HG02588 (cell line): Measurements from ENCODE around the gene GEMIN4.
"Not testable (repeated sequence)": the region's sequence is repeated elsewhere in the genome, so short reads cannot be mapped to it uniquely, and the experiment has no call there.

Experiments
- ATAC-seq: cut with Tn5 transposase; IDR thresholded peaks from one replicate; pipeline ENCODE4 v1.9.1; 2021; ENCODE audit warnings: mild to moderate bottlenecking, moderate library complexity; ENCODE audit not compliant: unreplicated experiment

GEMIN4 gene

DNA sequence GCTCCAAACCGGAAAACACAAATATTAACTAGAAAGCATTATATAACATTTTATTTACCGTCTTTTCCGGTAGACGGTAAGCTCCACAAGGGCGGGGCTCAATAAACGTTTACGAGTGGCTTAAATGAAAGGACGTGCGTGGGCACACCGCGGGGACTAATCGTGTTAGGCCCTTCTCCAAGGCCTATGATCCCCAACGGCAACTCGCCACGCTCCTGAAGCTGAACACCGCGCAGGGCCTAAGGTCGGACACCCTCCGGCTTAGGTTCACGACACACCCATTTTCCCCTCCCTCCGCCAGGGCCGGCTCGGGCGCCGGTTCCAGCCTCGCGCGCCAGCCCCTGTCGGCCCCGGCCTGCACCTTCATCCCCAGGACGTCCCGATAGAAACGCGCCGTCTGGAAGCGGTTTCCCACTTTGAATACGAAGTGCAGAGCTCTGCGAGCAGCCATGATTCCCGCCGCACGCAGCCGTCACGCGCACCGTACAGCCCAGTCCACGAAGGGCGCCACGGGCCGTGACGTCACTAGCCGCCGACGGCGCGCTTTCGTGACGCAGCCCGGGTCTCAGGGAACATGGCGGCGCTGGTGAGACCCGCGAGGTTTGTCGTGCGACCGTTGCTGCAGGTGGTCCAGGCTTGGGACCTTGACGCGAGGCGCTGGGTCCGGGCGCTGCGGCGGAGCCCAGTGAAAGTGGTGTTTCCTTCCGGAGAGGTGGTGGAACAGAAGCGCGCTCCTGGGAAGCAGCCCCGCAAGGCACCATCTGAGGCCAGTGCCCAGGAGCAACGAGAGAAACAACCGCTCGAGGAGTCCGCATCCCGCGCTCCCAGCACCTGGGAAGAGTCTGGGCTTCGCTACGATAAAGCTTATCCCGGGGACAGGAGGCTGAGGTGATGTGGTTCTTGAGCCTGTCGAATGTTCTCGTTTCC is 30.0 kb upstream of the GEMIN4 start, which contains the start of the genes GLOD4 and MRM3:
TSS of gene GLOD4 (minus strand) at position 476 of the 927 bp plus-strand sequence. CDS start at position 451, 25 bp downstream.
TSS of gene MRM3 (plus strand) at position 549 of the 927 bp plus-strand sequence. CDS start at position 575, 26 bp downstream.
- peak; percentile 79 for ATAC-seq

DNA sequence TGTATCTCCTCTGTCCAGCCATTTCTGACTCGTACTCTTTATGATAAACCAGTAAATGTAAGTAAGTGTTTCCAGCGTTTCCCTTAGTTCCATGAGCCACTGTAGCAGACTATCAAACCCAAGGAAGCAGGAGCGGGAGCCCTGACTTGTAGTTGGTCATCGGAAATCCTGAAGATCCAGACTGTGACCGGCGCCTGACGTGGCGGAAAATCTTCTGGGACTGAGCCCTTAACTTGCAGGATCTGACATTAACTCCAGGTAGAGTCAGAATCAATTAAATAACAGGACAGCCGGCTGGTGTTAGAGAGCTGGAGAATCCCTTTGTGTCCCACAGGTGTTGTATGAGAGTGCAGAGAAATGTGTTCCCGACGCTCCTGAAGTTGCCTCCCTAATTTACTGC is 26.0 kb upstream of the GEMIN4 start:
- ATAC-seq = no peak

GRCh38 chr17:774313-774584 is 22.2 kb upstream of the GEMIN4 start:
- ATAC-seq = no peak

- no peak for ATAC-seq
These were observed 21.6 kb upstream of the GEMIN4 start for GRCh38 chr17:773467-774312.

DNA sequence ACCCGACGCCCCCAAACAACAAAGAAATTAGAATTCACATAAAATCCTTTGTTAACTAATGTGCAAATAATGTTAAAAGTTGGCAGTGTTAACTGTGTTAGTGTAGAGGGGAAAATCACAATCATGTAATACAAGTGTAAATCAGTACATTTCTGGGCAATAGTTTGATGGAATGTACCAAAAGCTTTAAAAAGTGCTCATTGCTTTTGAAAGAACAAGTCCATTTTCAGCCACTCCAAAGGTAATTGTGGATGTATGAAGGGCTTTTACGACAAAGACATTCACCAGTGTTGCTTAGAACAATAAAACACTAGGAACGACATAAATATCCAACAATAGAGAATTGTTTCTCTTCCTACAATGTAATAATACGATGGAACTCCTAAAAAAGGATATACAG is 21.0 kb upstream of the GEMIN4 start:
- ATAC-seq = no peak

GRCh38 chr17:767076-767475 is 15.0 kb upstream of the GEMIN4 start:
- no peak for ATAC-seq

DNA sequence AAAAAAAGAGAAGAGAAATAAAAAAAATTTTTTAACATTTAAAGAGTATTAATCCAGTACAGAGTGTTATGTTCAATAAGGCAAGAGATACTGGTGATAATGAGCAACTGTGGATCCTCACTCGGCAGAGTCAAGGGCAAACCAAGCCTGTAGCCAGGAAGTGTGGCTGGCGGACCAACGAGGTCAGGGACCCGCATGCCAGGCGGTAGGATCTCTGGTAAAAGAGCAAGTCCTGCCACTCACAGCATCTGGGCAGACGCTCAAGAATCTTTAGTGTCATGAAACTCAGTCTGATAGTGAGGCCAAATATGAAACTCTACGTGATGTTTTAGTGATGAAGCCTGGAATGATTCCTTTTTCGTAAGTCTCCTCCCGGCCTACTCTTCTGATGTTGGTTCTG is 8.3 kb upstream of the GEMIN4 start:
- no peak for ATAC-seq

DNA sequence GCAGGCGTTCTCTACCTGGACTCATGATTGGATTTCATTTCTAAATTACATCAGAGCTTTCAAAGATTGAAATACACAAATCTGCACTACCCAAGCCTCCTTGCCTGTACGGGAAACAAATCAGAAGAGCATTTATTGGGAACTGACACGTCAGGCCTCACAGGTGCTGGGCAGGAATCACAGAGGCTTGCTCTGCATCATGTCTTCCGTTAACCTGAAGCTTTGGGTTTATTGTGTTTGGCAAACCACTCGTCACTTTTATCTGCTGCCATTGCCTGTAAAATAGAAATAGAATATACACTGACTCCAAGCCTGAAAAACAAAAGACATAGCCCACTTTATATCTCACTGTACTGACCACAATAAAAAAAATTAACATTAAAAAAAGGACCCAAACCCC is 7.9 kb upstream of the GEMIN4 start:
- no peak for ATAC-seq

DNA sequence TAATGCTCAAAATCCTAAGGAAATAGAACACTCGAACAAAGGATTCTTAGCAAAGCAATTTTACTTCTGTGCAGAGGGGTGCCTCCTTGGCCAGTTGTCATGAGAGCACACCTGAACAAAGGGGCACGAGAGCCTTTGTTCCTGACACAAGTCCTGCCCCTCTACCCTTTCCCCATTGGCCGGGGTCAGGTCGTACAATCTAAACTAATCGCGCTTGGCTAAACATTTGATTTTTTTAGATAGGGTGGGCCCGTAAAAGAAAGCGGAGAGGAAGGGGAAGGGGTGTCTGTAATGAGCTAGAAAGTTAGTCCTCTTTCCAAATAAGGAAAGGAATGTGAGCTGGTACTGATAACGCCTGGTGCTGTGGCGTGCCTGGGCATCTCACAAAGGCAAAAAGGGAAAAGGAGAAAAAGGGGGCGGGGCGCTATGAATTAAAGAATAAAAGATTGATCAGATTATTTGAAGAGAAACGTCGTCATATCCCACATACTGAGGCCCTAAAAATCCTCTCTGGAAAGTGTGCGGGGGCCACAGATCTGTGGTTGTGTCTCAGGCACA is 4.0 kb upstream of the GEMIN4 start:
- not testable (repeated sequence) for ATAC-seq

- ATAC-seq = not testable (repeated sequence)
These were observed 3.4 kb upstream of the GEMIN4 start for GRCh38 chr17:755319-755961.

DNA sequence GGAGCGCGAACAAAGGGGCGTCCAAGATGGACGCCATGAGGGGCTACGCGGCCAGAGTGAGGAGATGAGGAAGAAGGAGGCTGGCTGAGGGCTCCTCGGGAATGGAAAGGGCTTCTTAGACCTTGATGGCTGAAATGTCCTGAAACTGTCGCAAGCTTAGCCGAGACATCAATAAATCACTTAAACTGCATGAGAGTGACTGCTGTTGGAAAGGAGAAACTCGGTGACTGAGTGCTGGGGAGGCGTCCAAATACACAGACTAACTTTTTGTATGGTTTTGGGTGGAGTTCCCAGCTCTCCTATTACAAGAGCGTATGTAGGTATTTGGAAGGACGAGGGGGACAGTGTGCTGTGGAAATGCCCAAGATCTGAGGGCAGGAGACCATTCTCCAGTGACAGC is 1.4 kb upstream of the GEMIN4 start:
- no peak for ATAC-seq

DNA sequence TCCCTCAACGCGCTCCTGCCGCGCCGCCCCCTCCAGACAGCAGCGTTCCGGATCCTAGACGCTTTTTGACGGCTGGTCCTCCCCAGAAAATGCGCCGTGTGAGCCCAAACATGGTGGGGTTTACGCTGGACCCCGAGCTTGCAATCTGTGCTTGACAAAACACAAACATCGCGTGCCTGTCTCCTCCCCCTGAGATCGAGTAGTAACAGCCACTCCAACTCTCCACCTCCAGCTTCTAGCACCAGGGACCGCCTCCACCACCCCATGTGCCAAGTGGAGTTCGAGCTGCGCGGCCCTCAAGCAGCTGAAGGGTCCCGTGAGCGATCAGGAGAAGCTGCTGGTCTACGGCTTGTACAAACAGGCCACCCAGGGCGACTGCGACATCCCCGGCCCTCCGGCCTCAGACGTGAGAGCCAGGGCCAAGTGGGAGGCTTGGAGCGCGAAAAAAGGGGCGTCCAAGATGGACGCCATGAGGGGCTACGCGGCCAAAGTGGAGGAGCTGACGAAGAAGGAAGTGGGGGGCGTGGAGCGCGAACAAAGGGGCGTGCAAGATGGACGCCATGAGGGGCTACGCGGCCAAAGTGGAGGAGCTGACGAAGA is 656 bp upstream of the GEMIN4 start:
- ATAC-seq = no peak

DNA sequence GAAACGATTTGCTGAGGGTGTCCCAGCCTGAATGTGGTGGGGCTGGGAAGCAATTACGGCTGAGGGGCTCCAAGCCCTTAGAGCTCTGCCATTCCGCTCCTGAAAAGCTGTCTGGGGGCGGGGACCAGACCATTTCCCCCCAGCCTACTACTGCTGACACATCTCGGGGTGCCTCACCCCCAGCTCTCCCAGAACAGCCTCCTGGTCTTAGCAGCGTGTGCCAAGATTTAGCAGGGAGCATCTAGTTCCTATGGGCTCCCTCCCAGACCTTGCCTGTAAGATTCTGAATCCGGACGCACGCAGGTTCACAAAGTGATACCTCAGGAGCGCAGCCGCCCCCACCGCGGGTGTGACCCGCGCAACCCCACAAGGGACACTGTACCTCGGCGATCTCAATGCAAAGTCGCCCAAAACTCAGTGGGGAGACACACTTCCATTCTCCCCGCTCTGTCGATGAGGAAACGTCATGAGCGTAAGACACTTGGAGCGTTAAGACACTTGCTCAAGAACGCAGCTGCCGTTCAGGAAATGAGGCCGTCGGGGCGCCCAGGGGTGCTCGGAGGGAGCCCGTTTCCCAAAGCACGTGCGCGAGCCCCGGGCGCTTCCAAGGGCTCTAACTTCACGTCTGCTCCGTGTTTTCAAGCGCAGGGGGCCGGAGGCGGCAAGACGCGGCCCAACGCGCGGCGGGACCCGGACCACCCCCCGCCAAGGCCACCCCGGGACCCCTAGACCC is 629 bp downstream of the GEMIN4 start:
- ATAC-seq = peak; percentile 31

- ATAC-seq = no peak
These were observed 1.5 kb downstream of the GEMIN4 start for GRCh38 chr17:750431-751037.

DNA sequence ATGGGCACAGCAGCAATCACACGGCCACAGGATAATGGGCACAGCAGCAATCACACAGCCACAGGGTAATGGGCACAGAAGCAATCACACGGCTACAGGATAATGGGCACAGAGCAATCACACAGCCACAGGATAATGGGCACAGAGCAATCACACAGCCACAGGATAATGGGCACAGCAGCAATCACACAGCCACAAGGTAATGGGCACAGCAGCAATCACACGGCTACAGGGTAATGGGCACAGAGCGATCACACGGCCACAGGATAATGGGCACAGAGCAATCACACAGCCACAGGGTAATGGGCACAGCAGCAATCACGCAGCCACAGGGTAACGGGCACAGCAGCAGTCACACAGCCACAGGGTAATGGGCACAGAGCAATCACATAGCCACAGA is 2.7 kb downstream of the GEMIN4 start:
- not testable (repeated sequence) for ATAC-seq

- ATAC-seq = not testable (repeated sequence)
These were observed 3.5 kb downstream of the GEMIN4 start for GRCh38 chr17:748604-749003.

DNA sequence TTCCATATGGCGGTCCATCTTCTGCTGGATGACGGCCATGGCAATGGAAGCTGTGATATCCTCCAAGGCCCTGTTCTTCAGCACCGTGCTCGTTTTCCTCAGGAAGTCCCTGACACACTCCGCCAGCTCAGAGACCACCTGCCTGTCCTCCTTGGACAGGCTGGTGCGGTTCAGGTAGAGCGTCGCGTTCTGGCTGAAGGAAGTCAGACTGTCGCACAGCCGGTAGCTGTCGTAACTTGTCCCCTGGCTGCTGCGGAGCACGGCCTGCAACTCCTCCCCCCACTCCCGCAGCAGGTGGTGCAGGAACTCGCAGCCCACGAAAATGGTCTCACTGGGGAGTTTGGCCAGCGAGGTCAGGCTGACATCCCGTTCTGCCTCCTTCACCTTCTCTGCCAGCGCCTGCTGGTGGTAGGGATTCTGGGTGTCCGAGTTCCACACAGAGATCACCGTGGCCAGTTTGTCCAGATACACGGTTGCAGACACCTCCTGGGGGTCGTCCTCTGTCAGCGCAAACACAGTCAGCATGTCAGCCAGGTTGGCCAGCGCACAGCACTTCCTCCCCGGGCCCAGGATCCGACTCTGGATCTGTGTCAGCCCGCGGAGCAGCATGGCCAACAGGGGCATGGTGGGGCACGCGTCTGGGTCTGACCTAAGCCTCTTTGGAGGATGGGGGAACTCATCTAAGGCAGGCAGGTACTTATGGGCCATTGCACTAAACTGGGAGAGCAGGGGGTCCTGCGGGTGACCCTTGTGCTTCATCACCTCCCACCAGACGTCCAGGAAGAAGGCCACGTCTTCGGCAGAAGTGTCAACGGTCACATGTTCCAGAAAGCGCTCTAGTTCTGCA is 5.1 kb downstream of the GEMIN4 start:
- no peak for ATAC-seq

DNA sequence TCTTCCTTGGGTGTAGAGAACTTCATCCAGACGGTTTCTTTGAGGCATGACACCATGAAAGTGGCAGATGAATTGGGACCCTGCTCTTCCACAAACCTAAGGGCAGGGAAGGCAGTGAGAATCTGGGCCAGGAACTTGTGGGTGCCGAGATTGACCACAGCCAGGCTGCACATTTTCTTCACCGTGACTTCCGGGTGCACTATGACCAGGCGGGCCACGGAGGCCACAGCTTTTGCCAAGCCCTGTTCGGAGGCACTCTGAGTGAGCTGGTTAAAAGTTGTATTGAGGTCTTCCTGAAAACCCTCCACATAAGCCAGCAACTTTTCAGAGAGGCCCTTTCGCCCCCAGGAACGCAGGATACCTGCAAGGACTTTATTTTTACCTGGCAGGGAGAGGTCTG is 5.9 kb downstream of the GEMIN4 start:
- no peak for ATAC-seq

GRCh38 chr17:745406-745805 is 6.7 kb downstream of the GEMIN4 start:
- no peak for ATAC-seq
